Neural progenitor cell (in vitro differentiated cells): Measurements from ENCODE around the gene COX19. TPM values are rescaled to one million over a fixed set of nuclear protein-coding genes. Genes with fewer than 3 reads are reported as not detected.

ENCODE experiments used
- DNase-seq: peaks from one replicate; pipeline ENCODE4 v3.0.0-alpha.2; 2016; ENCODE audit warnings: low spot score
- H2AFZ ChIP-seq: fragments of 200-600 bp; sonication (generic); replicated peaks from 2 replicates; pipeline ENCODE4 v1.6.1; 2016; ENCODE audit warnings: antibody characterized with exemption
- H3F3A ChIP-seq: fragments of 200-600 bp; sonication (generic); 2 replicates; pipeline ENCODE4 v1.6.1; 2016; ENCODE audit warnings: antibody characterized with exemption, low read depth
- H3K27ac ChIP-seq: fragments of 200-600 bp; sonication (generic); 2 replicates; pipeline ENCODE4 v1.5.1; 2016; ENCODE audit warnings: mild to moderate bottlenecking
- H3K27me3 ChIP-seq: fragments of 200-600 bp; sonication (generic); 2 replicates; pipeline ENCODE4 v1.6.1; 2016; ENCODE audit warnings: mild to moderate bottlenecking, moderate library complexity
- H3K36me3 ChIP-seq: fragments of 200-600 bp; sonication (generic); 2 replicates; pipeline ENCODE4 v1.5.1; 2016
- H3K4me1 ChIP-seq: fragments of 200-600 bp; sonication (generic); 2 replicates; pipeline ENCODE4 v1.6.1; 2016; ENCODE audit warnings: mixed run types
- H3K4me2 ChIP-seq: fragments of 200-600 bp; sonication (generic); 2 replicates; pipeline ENCODE4 v1.6.1; 2016
- H3K4me3 ChIP-seq: fragments of 200-600 bp; sonication (generic); 2 replicates; pipeline ENCODE4 v1.5.1; 2016
- H3K79me2 ChIP-seq: fragments of 200-600 bp; sonication (generic); 2 replicates; pipeline ENCODE4 v1.6.1; 2016; ENCODE audit warnings: low read depth
- H3K9ac ChIP-seq: fragments of 200-600 bp; sonication (generic); 2 replicates; pipeline ENCODE4 v1.6.1; 2016
- H3K9me3 ChIP-seq: fragments of 200-600 bp; sonication (generic); 2 replicates; pipeline ENCODE4 v1.5.1; 2016; ENCODE audit warnings: low read depth
- H4K20me1 ChIP-seq: fragments of 200-600 bp; sonication (generic); 2 replicates; pipeline ENCODE4 v1.6.1; 2016; ENCODE audit warnings: low read depth
- H3K27ac Mint-ChIP-seq: 3 replicates; pipeline ENCODE4 v1.8.0; 2021; ENCODE audit warnings: mixed read lengths
- H3K27me3 Mint-ChIP-seq: 2 replicates; pipeline ENCODE4 v1.8.0; 2022; ENCODE audit warnings: low read depth, mild to moderate bottlenecking, inconsistent platforms, moderate library complexity, mixed read lengths; ENCODE audit not compliant: insufficient read depth
- H3K36me3 Mint-ChIP-seq: 3 replicates; pipeline ENCODE4 v1.8.0; 2021; ENCODE audit warnings: mixed read lengths
- H3K4me1 Mint-ChIP-seq: 3 replicates; pipeline ENCODE4 v1.8.0; 2021; ENCODE audit warnings: mixed read lengths
- H3K4me3 Mint-ChIP-seq: 3 replicates; pipeline ENCODE4 v1.8.0; 2021; ENCODE audit warnings: mild to moderate bottlenecking, moderate library complexity, mixed read lengths
- H3K9me3 Mint-ChIP-seq: 3 replicates; pipeline ENCODE4 v1.8.0; 2020; ENCODE audit warnings: mixed read lengths
- CTCF ChIP-seq: fragments of 200-600 bp; sonication (generic); IDR thresholded peaks from 2 replicates; pipeline ENCODE4 v1.5.1; 2017; ENCODE audit warnings: antibody characterized with exemption, mild to moderate bottlenecking
- EZH2 ChIP-seq: fragments of 200-600 bp; sonication (generic); IDR thresholded peaks from 2 replicates; pipeline ENCODE4 v1.6.1; 2017; ENCODE audit warnings: antibody characterized with exemption, mild to moderate bottlenecking, moderate library complexity
- EZH2phosphoT487 ChIP-seq: fragments of 200-600 bp; sonication (generic); IDR thresholded peaks from 2 replicates; pipeline ENCODE4 v1.6.1; 2017; ENCODE audit warnings: antibody characterized with exemption
- total RNA-seq: library from RNA; depleted of rRNA; stranded (reverse); fragments of >200 nt; gene quantifications from 2 replicates; pipeline ENCODE4 v1.2.3, GENCODE V29; 2015; ENCODE audit warnings: low replicate concordance

The COX19 gene
- total RNA-seq, 1 donor from 2014 or later, result 15.1 TPM

- H3K9me3 ChIP-seq, result no peaks in the 10 kb centered on the region
- TF ChIP-seq CTCF, result no peak
- no peak for TF ChIP-seq EZH2
- no peak for TF ChIP-seq EZH2phosphoT487
- no peak overlapping the region for H3K4me2 ChIP-seq
- no peaks in the 10 kb centered on the region for H3K36me3 ChIP-seq
- peaks cover 10% of the 10 kb centered on the region for H3K9me3 Mint-ChIP-seq
- H3K4me1 ChIP-seq, result no peaks in the 10 kb centered on the region
- H3K27me3 ChIP-seq, result peaks cover 11% of the 10 kb centered on the region
- no peaks in the 10 kb centered on the region for H3K36me3 Mint-ChIP-seq
- no peaks in the 10 kb centered on the region for H3K79me2 ChIP-seq
- no peak overlapping the region for H3K9ac ChIP-seq
- H3K4me1 Mint-ChIP-seq, result peaks cover 4% of the 10 kb centered on the region
- H3F3A ChIP-seq, result no peaks in the 10 kb centered on the region
- H3K4me3 ChIP-seq, result no peak overlapping the region
- DNase-seq, result no peak
- H3K27ac Mint-ChIP-seq, result no peak overlapping the region
- peaks cover 4% of the 10 kb centered on the region for H3K27me3 Mint-ChIP-seq
- H3K27ac ChIP-seq, result no peak overlapping the region
- H3K4me3 Mint-ChIP-seq, result no peak overlapping the region
- no peaks in the 10 kb centered on the region for H4K20me1 ChIP-seq
- no peak overlapping the region for H2AFZ ChIP-seq
Measured at GRCh38 chr7:935874-936385, 39.4 kb downstream of the COX19 start.

- H3K4me2 ChIP-seq, result no peak overlapping the region
- no peak overlapping the region for H2AFZ ChIP-seq
- H3K9me3 ChIP-seq, result no peaks in the 10 kb centered on the region
- no peak overlapping the region for H3K4me3 ChIP-seq
- no peaks in the 10 kb centered on the region for H4K20me1 ChIP-seq
- H3K27ac ChIP-seq, result no peak overlapping the region
- H3K4me1 ChIP-seq, result no peaks in the 10 kb centered on the region
- no peaks in the 10 kb centered on the region for H3K27me3 Mint-ChIP-seq
- no peaks in the 10 kb centered on the region for H3F3A ChIP-seq
- no peaks in the 10 kb centered on the region for H3K79me2 ChIP-seq
- no peak overlapping the region for H3K4me3 Mint-ChIP-seq
- no peaks in the 10 kb centered on the region for H3K36me3 Mint-ChIP-seq
- DNase-seq, result no peak
- H3K27ac Mint-ChIP-seq, result no peak overlapping the region
- H3K9me3 Mint-ChIP-seq, result peaks cover 6% of the 10 kb centered on the region
- H3K9ac ChIP-seq, result no peak overlapping the region
- H3K4me1 Mint-ChIP-seq, result peaks cover 4% of the 10 kb centered on the region
- no peak for TF ChIP-seq EZH2
- no peak for TF ChIP-seq EZH2phosphoT487
- TF ChIP-seq CTCF, result no peak
- peaks cover 5% of the 10 kb centered on the region for H3K27me3 ChIP-seq
- H3K36me3 ChIP-seq, result no peaks in the 10 kb centered on the region
Measured at GRCh38 chr7:935164-935873, 40.0 kb downstream of the COX19 start.

- no peak overlapping the region for H3K4me3 ChIP-seq
- H3K4me2 ChIP-seq, result no peak overlapping the region
- H2AFZ ChIP-seq, result no peak overlapping the region
- no peaks in the 10 kb centered on the region for H3K27me3 ChIP-seq
- no peaks in the 10 kb centered on the region for H3F3A ChIP-seq
- Mint-ChIP-seq H3K27ac (no peak overlapping the region), H3K27me3 (no peaks in the 10 kb centered on the region), H3K9me3 (no peaks in the 10 kb centered on the region), H3K36me3 (no peaks in the 10 kb centered on the region), H3K4me1 (peaks cover 4% of the 10 kb centered on the region), H3K4me3 (no peak overlapping the region)
- no peaks in the 10 kb centered on the region for H3K79me2 ChIP-seq
- H3K36me3 ChIP-seq, result no peaks in the 10 kb centered on the region
- no peak overlapping the region for H3K9ac ChIP-seq
- no peak for TF ChIP-seq EZH2phosphoT487
- H3K27ac ChIP-seq, result no peak overlapping the region
- H4K20me1 ChIP-seq, result no peaks in the 10 kb centered on the region
- no peaks in the 10 kb centered on the region for H3K9me3 ChIP-seq
- DNase-seq, result no peak
- H3K4me1 ChIP-seq, result no peaks in the 10 kb centered on the region
Measured at GRCh38 chr7:934469-935163, 40.7 kb downstream of the COX19 start.

- no peak overlapping the region for H3K9ac ChIP-seq
- H3K4me1 ChIP-seq, result no peaks in the 10 kb centered on the region
- no peak for DNase-seq
- no peaks in the 10 kb centered on the region for H3K27me3 ChIP-seq
- no peak overlapping the region for H2AFZ ChIP-seq
- TF ChIP-seq CTCF (no peak), EZH2phosphoT487 (no peak), EZH2 (no peak)
- Mint-ChIP-seq H3K9me3 (no peaks in the 10 kb centered on the region), H3K27me3 (peaks cover 6% of the 10 kb centered on the region), H3K4me1 (peaks cover 4% of the 10 kb centered on the region), H3K4me3 (no peak overlapping the region), H3K27ac (no peak overlapping the region), H3K36me3 (no peaks in the 10 kb centered on the region)
- no peak overlapping the region for H3K27ac ChIP-seq
- H3K79me2 ChIP-seq, result no peaks in the 10 kb centered on the region
- H3F3A ChIP-seq, result no peaks in the 10 kb centered on the region
- no peaks in the 10 kb centered on the region for H3K36me3 ChIP-seq
- H3K9me3 ChIP-seq, result no peaks in the 10 kb centered on the region
- no peaks in the 10 kb centered on the region for H4K20me1 ChIP-seq
- no peak overlapping the region for H3K4me2 ChIP-seq
- no peak overlapping the region for H3K4me3 ChIP-seq
Measured at GRCh38 chr7:932651-932975, 42.7 kb downstream of the COX19 start.
